Gastroesophageal sphincter (tissue), 4 donors: Measurements from ENCODE around the gene EXD3. TPM values are rescaled to one million over a fixed set of nuclear protein-coding genes. Genes with fewer than 3 reads are reported as not detected.

Experiments
- ATAC-seq: fragments of 150-250 bp; one replicate; pipeline ENCODE4 v1.9.1; 2016; ENCODE audit warnings: mild to moderate bottlenecking, moderate library complexity
- H3K27ac ChIP-seq, 4 donors: fragments of 200-600 bp; sonication (generic) in 3 of 4; 1 replicate in 3 of 4; 2 replicates in 1 of 4; pipeline ENCODE4 v1.5.1; 2016 to 2019
- H3K27me3 ChIP-seq: fragments of 200-600 bp; sonication (generic); one replicate; pipeline ENCODE4 v1.5.1; 2019
- H3K36me3 ChIP-seq, 2 donors: fragments of 200-600 bp; sonication (generic); one replicate each; pipeline ENCODE4 v1.5.1; 2019; ENCODE audit warnings: control low read depth in 1 of 2
- H3K4me1 ChIP-seq, 3 donors: fragments of 200-600 bp; sonication (generic); 1 replicate in 2 of 3; 2 replicates in 1 of 3; pipeline ENCODE4 v1.5.1; 2016 to 2019; ENCODE audit warnings: control low read depth in 2 of 3
- H3K4me3 ChIP-seq, 2 donors: fragments of 200-600 bp; sonication (generic); one replicate each; pipeline ENCODE4 v1.5.1; 2019; ENCODE audit warnings: mild to moderate bottlenecking in 1 of 2, moderate library complexity in 1 of 2
- H3K9me3 ChIP-seq, 3 donors: fragments of 200-600 bp; sonication (generic); one replicate each; pipeline ENCODE4 v1.5.1; 2017 to 2019; ENCODE audit warnings: control low read depth in 2 of 3
- EP300 ChIP-seq: sonication (generic); formaldehyde crosslinking; IDR thresholded peaks from one replicate; pipeline ENCODE4 v1.6.1; 2017; ENCODE audit warnings: antibody characterized with exemption, mild to moderate bottlenecking
- POLR2A ChIP-seq, 2 donors: fragments of 450-650 bp; IDR thresholded peaks; one replicate each; pipeline ENCODE4 v1.6.1; 2017; ENCODE audit warnings: antibody characterized with exemption in 2 of 2, mild to moderate bottlenecking in 2 of 2, moderate library complexity in 1 of 2
- POLR2AphosphoS5 ChIP-seq: sonication (generic); formaldehyde crosslinking; IDR thresholded peaks from one replicate; pipeline ENCODE4 v1.6.1; 2017; ENCODE audit warnings: antibody characterized with exemption
- WGBS, 2 donors: methylation state at CpG; one replicate each; pipeline ENCODE4 v1.1.5; 2018; ENCODE audit warnings: low coverage in 1 of 2; 5-methylcytosine and 5-hydroxymethylcytosine counted together
- total RNA-seq, 4 donors: library from RNA; depleted of rRNA; stranded (reverse); fragments of >200 nt; gene quantifications; one replicate each; pipeline ENCODE4 v1.1.0, GENCODE V29; 2016
- TF ChIP-seq, protein P1 (sequence below), 4 experiments: fragments of 200-600 bp in 2 of 4; fragments of 450-650 bp in 2 of 4; sonication (generic) in 1 of 4; IDR thresholded peaks; one replicate each; pipeline ENCODE4 v1.5.1; 2017 to 2019; ENCODE audit warnings: antibody characterized with exemption in 4 of 4, mild to moderate bottlenecking in 2 of 4, moderate library complexity in 2 of 4

EXD3 gene
- total RNA-seq, 4 donors from 2014 or later, result 3.7 to 29.7 (median 10.9) TPM

- peak overlapping the region in 1 of 4 donors; percentile 66 for H3K27ac ChIP-seq
Observed at GRCh38 chr9:137417161-137418021, 5.6 kb downstream of the EXD3 start.

DNA sequence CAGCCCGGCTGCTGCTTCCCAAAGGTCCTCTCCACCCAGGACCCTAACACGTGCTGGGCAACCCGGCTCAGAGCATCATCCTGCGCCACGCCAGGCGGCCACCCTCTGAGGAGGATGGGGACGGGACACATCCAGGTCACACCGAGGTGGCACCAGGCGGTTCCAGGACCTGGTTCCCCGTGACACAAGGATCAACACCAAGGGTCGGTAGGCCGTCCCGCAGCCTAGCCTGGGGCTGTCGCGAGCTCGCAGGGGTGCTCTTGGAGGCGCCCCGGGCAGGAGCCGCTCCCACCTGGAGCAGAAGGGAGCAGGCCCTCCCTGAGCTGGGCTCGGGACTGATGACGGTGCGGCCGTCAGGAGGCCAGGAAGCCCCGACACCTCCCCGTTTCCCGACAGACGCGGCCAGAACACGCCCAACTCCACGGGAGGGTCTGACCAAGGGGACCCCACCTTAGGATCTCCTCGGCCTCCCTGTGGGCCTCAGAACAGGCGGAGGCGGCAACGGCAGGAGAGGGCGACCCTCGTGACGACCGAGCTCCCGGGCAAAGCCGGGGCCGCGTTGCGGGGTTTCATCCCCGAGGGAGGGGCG lies 6.3 kb downstream of the EXD3 start:
- Histone ChIP-seq H3K9me3 (no peaks in the 10 kb centered on the region), H3K36me3 (peaks cover 0 to 13% of the 10 kb centered on the region in 2 donors)

More at GRCh38 chr9:137417161-137418021, 5.6 kb downstream of the EXD3 start:
- H3K27me3 ChIP-seq, result no peaks in the 10 kb centered on the region
- peaks cover 0 to 26% (median 5%) of the 10 kb centered on the region in 3 donors for H3K4me1 ChIP-seq
- TF ChIP-seq, protein P1, sequence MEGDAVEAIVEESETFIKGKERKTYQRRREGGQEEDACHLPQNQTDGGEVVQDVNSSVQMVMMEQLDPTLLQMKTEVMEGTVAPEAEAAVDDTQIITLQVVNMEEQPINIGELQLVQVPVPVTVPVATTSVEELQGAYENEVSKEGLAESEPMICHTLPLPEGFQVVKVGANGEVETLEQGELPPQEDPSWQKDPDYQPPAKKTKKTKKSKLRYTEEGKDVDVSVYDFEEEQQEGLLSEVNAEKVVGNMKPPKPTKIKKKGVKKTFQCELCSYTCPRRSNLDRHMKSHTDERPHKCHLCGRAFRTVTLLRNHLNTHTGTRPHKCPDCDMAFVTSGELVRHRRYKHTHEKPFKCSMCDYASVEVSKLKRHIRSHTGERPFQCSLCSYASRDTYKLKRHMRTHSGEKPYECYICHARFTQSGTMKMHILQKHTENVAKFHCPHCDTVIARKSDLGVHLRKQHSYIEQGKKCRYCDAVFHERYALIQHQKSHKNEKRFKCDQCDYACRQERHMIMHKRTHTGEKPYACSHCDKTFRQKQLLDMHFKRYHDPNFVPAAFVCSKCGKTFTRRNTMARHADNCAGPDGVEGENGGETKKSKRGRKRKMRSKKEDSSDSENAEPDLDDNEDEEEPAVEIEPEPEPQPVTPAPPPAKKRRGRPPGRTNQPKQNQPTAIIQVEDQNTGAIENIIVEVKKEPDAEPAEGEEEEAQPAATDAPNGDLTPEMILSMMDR (IDR thresholded peaks at IDR 0.05), result no peak
- no peak for TF ChIP-seq POLR2AphosphoS5
- no peak for TF ChIP-seq EP300
- TF ChIP-seq POLR2A (IDR thresholded peaks at IDR 0.05), result no peak
- ATAC-seq, result no peak
- peak overlapping the region in 1 of 2 donors; percentile 42 for H3K4me3 ChIP-seq
- WGBS, 2 donors, result no CpG with 5 or more reads among the region's 99 CpGs
- peaks cover 0 to 13% of the 10 kb centered on the region in 2 donors for H3K36me3 ChIP-seq
- H3K9me3 ChIP-seq, result no peaks in the 10 kb centered on the region

GRCh38 chr9:137416006-137416562 lies 6.9 kb downstream of the EXD3 start:
- Histone ChIP-seq H3K36me3 (peaks cover 0 to 13% of the 10 kb centered on the region in 2 donors), H3K27me3 (no peaks in the 10 kb centered on the region), H3K27ac (peak overlapping the region in 1 of 4 donors; percentile 66), H3K4me3 (peak overlapping the region in 1 of 2 donors; percentile 42), H3K9me3 (no peaks in the 10 kb centered on the region), H3K4me1 (peaks cover 0 to 26% (median 3%) of the 10 kb centered on the region in 3 donors)
- no peak for ATAC-seq
- 90% methylated on average over 2 of the region's 23 CpGs; no CpG with 5 or more reads in 1 of the 2 donors for WGBS, 2 donors
- TF ChIP-seq POLR2A (IDR thresholded peaks at IDR 0.05), result no peak

More for the DNA sequence above, 6.3 kb downstream of the EXD3 start:
- Histone ChIP-seq H3K4me3 (peak overlapping the region in 1 of 2 donors; percentile 42), H3K4me1 (peaks cover 0 to 26% (median 0%) of the 10 kb centered on the region in 3 donors), H3K27me3 (no peaks in the 10 kb centered on the region), H3K27ac (peak overlapping the region in 1 of 4 donors; percentile 66)
- no peak for ATAC-seq
- WGBS, 2 donors, result no CpG with 5 or more reads among the region's 45 CpGs
- TF ChIP-seq, protein P1 (IDR thresholded peaks at IDR 0.05), result no peak
- no peak for TF ChIP-seq EP300
- no peak for TF ChIP-seq POLR2AphosphoS5
- TF ChIP-seq POLR2A (IDR thresholded peaks at IDR 0.05), result no peak

DNA sequence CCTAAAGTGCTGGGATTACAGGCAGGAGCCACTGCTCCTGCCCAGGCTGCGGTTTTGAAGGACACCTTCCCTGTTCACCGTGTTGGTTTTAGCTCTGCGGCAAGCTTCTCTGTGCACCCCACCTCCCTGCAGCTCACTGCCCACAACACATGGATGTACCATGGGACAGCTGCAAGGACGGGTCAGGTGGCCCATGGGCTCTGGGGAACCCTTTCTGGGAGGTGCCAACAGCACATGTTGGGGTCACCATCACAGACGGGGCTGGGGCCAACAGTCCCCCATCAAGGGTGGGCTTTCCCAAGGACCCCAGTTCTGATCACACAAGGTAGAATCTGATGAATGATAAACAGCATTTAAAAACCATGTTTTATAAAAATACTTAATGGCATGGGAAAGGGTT lies 7.5 kb downstream of the EXD3 start:
- no peaks in the 10 kb centered on the region for H3K9me3 ChIP-seq
- ATAC-seq, result no peak
- TF ChIP-seq, protein P1 (IDR thresholded peaks at IDR 0.05), result no peak
- TF ChIP-seq EP300 (no peak), POLR2A (IDR thresholded peaks at IDR 0.05) (no peak), POLR2AphosphoS5 (no peak)
- no peak overlapping the region for H3K4me3 ChIP-seq
- no peak overlapping the region for H3K27ac ChIP-seq
- no CpG with 5 or more reads among the region's 5 CpGs for WGBS, 2 donors
- peaks cover 0 to 25% (median 7%) of the 10 kb centered on the region in 3 donors for H3K4me1 ChIP-seq
- H3K27me3 ChIP-seq, result no peaks in the 10 kb centered on the region
- H3K36me3 ChIP-seq, result peaks cover 0 to 13% of the 10 kb centered on the region in 2 donors

DNA sequence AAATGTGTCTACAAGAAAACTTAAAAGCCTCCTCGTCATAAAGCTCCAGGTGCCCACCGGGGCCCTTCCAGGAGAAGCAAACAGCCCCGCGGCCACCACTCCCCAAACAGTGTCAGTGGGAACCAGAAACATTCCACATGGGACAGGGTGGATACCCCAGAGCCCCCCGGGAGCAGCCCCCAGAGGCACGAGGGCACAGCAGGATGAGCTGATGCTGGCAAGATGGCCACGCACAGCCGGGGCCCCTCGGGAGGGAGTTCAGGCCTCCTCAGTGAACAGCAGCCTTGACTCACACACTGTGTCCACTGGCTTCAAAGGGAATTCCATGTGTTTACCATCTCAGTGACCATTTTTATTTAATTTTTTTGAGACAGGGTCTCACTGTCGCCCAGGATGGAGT lies 10.5 kb downstream of the EXD3 start:
- no peak overlapping the region for H3K4me3 ChIP-seq
- no peak for ATAC-seq
- 87 to 100% methylated on average over 1 to 3 of the region's 10 CpGs for WGBS, 2 donors
- H3K27ac ChIP-seq, result peak overlapping the region in 3 of 4 donors; percentile 22 to 69 (median 68)
- peaks cover 0 to 28% (median 9%) of the 10 kb centered on the region in 3 donors for H3K4me1 ChIP-seq
- peaks cover 0 to 7% of the 10 kb centered on the region in 2 donors for H3K36me3 ChIP-seq
- no peaks in the 10 kb centered on the region for H3K27me3 ChIP-seq
- no peaks in the 10 kb centered on the region for H3K9me3 ChIP-seq
- TF ChIP-seq POLR2A (IDR thresholded peaks at IDR 0.05) (no peak), EP300 (no peak), POLR2AphosphoS5 (no peak)
- TF ChIP-seq, protein P1 (IDR thresholded peaks at IDR 0.05), result no peak
